GM21717 (cell line): Measurements from ENCODE around the gene PHYKPL.
"Not testable (repeated sequence)": the region's sequence is repeated elsewhere in the genome, so short reads cannot be mapped to it uniquely, and the experiment has no call there.

Source experiments
- ATAC-seq: cut with Tn5 transposase; IDR thresholded peaks from one replicate; pipeline ENCODE4 v1.9.1; 2021; ENCODE audit warnings: mild to moderate bottlenecking, moderate library complexity; ENCODE audit not compliant: unreplicated experiment

Gene PHYKPL

GRCh38 chr5:178240341-178240741, 7.7 kb upstream of the PHYKPL start:
- no peak for ATAC-seq

DNA sequence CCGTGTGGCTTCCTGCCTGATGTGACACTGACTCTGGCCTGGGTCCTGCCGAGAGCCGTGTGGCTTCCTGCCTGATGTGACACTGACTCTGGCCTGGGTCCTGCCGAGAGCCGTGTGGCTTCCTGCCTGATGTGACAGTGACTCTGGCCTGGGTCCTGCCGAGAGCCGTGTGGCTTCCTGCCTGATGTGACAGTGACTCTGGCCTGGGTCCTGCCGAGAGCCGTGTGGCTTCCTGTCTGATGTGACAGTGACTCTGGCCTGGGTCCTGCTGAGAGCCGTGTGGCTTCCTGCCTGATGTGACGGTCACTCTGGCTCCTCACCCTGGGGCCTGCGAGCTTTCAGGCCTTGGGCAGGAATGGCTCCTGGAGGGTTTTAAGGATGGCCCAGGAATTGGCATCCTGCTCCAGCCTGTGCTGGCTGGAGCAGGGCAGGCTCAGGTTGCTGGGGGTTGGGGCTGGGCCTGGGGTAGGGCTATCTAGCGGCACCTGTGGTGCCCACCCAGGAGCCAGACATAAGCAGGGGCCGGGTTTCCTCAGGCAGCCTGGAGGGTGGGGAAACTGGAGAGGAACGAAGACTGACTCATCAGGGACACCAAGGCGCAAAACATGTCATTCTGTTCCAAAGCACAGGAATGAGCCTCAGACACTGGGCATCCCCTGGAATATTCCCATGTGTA, 7.2 kb upstream of the PHYKPL start:
- not testable (repeated sequence) for ATAC-seq

- no peak for ATAC-seq
These were observed 6.3 kb upstream of the PHYKPL start for GRCh38 chr5:178238711-178239592.

DNA sequence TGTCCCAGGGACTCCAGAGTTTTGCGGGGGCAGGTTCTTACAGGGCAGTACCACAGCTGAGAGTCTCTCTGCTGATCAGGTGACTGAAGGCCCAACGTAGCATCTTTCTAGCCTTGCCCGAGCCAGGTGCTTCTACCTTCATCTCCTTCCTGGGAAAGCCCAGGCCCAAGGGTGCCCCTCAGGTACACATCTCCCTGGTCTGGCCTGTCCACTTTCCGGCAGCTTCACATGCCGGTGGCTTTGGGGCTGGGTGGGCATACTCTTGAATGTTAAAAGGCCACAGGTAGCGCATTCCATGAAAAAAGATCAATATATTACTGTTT, 5.7 kb upstream of the PHYKPL start:
- ATAC-seq, result no peak

- no peak for ATAC-seq
These were observed 5.1 kb upstream of the PHYKPL start for GRCh38 chr5:178237431-178238312.

GRCh38 chr5:178236679-178237078, 4.1 kb upstream of the PHYKPL start:
- ATAC-seq, result no peak

GRCh38 chr5:178236126-178236525, 3.5 kb upstream of the PHYKPL start:
- no peak for ATAC-seq

- ATAC-seq, result no peak
These were observed 3.0 kb upstream of the PHYKPL start for GRCh38 chr5:178235588-178235974.

GRCh38 chr5:178234750-178235587, 2.4 kb upstream of the PHYKPL start:
- ATAC-seq, result no peak

DNA sequence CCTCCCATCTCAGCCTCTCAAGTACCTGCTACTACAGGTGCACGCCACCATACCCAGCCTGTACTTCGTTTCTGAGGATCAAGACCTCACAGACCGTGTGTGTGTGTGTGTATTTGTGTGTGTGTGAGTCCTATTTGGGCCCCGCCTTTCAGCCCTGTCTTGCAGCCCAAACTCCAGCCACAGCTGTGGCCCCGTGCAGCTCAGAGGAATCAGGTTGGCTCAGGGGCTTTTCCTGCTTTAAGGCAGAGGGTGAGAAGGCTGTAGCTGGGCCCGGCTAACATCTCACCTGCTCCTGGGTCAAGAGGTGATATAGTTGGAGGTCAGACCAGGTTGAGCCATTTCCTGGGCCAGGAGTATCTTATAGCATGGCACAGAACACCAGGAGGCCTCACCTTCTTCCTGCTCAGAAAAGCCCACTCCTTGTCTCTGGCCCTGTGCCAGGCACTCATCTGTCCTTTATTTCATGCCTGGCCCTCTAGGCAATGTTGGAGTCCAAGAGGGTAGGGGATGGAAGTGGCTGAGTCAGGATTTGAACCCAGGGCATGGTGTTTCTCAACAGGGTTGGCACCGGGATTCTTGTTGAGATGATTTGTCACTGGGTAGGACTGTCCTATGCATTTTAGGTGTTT, 1.6 kb upstream of the PHYKPL start:
- ATAC-seq, result no peak

- ATAC-seq, result no peak
These were observed 373 bp upstream of the PHYKPL start for GRCh38 chr5:178232920-178233429.

GRCh38 chr5:178231539-178232123, 971 bp downstream of the PHYKPL start:
- ATAC-seq, result peak; percentile 6

- no peak for ATAC-seq
These were observed 1.6 kb downstream of the PHYKPL start for GRCh38 chr5:178230879-178231538.

GRCh38 chr5:178229861-178230260, 2.7 kb downstream of the PHYKPL start:
- no peak for ATAC-seq

- ATAC-seq, result not testable (repeated sequence)
These were observed 3.5 kb downstream of the PHYKPL start for GRCh38 chr5:178229111-178229510.

DNA sequence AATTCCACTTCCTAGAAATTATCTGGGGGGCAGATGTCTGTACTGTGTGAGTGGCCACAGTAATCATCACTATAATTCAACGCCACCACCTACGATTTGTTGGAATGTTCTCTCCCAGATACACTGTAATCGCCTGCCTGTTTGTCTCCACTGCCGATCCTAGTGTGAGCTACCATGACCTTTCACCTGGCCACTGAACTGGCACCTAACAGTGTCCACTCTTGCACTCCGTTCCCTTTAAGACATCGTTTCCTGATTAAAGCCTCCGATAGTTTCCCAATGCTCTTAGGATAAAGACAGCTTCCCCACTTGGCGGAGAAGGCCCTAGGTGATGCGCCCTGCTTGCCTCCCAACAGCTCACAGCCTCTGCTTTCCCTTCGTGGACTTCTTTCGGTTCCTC, 4.0 kb downstream of the PHYKPL start:
- ATAC-seq, result no peak

DNA sequence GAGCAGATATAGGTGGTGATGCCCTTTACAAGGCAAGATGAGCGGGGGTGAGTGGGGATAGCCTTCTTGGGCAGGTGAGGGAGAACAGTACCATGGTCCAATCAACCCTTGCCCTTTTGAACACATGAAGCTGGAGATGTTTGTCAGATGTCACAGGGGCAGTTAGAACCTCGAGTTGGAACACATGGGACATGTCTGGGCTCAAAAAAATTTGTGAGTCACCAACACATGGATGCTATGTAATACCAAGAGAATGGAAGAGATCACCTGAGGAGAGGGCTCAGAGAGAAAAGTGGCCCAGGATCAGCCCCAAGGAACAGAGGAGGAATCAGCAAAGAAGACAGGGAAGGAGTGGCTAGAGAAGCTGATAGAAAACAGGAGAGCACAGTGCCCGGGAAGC, 4.7 kb downstream of the PHYKPL start:
- no peak for ATAC-seq

- no peak for ATAC-seq
These were observed 5.4 kb downstream of the PHYKPL start for GRCh38 chr5:178227138-178227659.

DNA sequence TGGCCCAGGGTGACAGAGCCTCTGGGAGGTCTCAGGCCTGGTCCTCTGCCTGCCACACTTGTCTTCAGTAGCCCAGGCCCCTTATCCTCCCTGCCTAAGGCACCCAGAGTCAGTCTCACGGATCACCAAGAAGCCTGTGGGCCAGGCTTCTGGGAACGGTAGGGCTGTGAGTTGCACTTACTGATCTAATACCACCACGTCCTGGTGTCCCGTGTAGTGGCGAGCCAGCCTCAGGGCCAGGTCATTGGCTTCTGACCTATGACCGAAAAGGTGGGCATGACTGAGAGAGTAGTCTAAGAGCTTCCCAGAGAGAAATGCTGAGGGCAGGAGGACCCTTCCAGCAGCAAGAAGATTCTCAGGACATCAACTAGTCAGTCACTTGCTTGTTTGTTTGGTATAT, 7.4 kb downstream of the PHYKPL start:
- ATAC-seq, result no peak
